Measurements from ENCODE around the gene LYSMD4.
"Not testable (repeated sequence)": the region's sequence is repeated elsewhere in the genome, so short reads cannot be mapped to it uniquely, and the experiment has no call there.

Gene LYSMD4

DNA sequence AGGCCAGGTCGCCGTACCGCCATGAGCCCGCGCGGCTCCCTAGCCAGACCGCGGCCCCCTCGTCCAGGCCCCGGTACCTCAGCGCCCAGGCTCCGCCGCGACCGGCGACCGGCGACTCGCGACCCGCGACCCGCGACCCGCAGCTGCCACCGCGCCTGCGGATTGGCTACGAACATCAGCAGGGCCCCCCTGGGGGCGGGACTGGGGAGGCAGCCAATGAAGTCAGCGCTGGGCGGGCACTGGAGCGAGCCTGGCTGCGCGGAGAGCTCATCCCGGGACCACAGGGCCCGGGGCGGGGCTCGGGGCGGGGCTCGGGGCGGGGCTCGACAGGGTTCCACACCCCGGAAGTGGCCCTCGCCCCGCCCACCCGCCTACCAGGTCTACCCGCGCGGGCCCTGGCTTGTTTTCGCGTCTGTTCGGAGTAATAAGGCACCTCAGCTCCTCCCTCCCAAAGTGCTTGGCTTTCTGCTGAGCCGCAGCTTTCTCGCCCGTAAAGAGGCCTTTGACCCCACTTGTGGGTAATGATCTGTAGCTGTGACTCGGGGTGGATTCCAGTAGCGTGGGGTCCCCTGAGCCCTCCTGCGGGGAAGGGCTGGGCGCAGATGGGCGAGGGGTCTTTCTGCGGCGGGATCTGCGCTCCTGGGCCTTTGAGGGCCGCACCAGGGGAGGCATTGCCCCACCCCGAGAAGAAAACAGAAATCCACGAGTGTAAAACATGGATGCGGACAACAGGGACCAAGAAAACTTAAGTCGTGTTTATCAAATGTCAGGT lies at the start of gene LYSMD4:
Gene LYSMD4 (minus strand): TSS at position 170 of the 772 bp plus-strand sequence. CDS start 1,438 bp downstream, outside the sequence.
- in situ Hi-C loops (cut with HindIII; ENCODE audit: low pct_unique_long_range_greater_than_20kb, low sequenced_read_pairs), result no loop called here
- TF ChIP-seq JUND (IDR thresholded peaks at IDR 0.05; ENCODE audit: low read depth), result no peak

DNA sequence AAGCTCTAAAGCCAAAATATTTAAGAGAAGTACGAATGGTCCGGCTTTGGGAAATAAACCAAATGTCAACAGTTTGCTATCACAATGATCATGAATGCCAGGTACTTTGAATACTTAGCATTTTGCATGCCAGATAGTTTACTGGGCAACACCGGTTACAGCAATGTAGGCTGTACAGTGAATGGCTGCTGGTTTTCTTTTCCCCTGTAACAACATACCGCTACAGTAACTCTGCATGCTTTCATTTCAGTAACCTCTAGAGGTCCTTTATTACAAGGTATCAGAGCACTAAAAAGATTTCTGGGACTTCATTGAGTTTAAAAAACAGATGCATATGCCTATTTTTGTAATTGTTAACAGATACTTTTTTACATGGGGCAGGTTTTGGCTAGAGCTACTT lies 48.8 kb upstream of the LYSMD4 start:
- in situ Hi-C loops (cut with HindIII; ENCODE audit: low pct_unique_long_range_greater_than_20kb, low sequenced_read_pairs), result not testable (repeated sequence)

More for the DNA sequence above, at the start of gene LYSMD4:
- peak; percentile 96 for DNase-seq (ENCODE audit: low read depth in 1 of 2, low spot score in 1 of 2)

DNA sequence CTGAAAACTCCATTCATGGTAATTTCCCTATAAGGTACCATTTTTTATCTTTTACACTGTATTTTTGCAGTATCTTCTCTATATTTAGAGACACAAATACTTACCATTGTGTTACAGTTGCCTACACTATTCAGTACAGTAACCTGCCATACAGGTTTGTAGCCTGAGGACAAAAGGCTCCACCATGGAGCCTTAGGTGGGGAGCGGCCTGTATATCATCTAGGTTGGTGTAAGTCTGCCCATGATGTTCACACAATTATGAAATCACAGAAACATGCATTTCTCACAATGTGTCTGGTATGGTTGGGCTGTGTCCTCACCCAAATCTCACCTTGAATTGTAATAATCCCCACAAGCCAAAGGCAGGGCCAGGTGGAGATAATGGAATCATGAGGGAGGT lies 43.9 kb upstream of the LYSMD4 start:
- TF ChIP-seq JUND (IDR thresholded peaks at IDR 0.05; ENCODE audit: low read depth), result no peak
- DNase-seq (ENCODE audit: low read depth in 1 of 2, low spot score in 1 of 2), result no peak
- in situ Hi-C loops (cut with HindIII; ENCODE audit: low pct_unique_long_range_greater_than_20kb, low sequenced_read_pairs), result no loop called here

More for the DNA sequence above, 48.8 kb upstream of the LYSMD4 start:
- DNase-seq (ENCODE audit: low read depth in 1 of 2, low spot score in 1 of 2), result not testable (repeated sequence)

DNA sequence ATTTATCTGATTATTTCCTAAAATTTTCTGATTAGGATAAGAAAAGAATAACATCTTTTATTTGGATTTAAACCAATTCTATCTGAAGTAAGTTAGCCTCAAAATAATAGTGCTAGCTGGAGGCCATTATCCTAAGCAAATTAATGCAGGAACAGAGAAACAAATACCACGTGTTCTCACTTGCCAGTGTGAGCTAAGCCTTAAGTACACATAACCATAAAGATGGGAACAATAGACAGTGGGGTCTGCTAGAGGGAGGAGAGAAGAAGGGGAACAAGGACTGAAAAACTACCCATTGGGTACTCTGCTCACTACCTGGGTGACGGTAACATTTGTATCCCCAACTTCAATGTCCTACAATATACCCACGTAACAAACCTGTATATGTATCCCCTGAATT lies 31.3 kb upstream of the LYSMD4 start:
- in situ Hi-C loops (cut with HindIII; ENCODE audit: low pct_unique_long_range_greater_than_20kb, low sequenced_read_pairs), result no loop called here
- DNase-seq (ENCODE audit: low read depth in 1 of 2, low spot score in 1 of 2), result no peak
- no peak for TF ChIP-seq JUND (IDR thresholded peaks at IDR 0.05; ENCODE audit: low read depth)

DNA sequence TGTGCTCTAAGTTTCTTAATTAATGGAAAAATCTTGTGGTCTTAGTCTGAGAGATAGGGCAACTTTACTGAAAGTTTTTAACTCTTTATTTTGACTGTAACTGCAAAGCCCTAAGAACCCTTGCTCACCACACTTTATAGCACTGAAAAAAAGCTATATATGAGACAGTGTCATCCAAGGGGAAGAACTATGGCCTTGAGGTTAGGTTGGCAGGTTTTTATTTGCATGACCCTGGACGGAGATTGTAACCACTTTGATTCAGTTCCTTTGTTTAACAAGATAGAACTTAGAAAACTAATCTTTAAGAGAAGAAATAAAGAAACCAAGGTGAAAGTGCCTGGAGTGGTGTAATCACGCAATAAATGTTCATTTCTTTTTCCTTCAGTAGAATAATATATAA lies 30.6 kb upstream of the LYSMD4 start:
- no peak for DNase-seq (ENCODE audit: low read depth in 1 of 2, low spot score in 1 of 2)
- in situ Hi-C loops (cut with HindIII; ENCODE audit: low pct_unique_long_range_greater_than_20kb, low sequenced_read_pairs), result no loop called here
- TF ChIP-seq JUND (IDR thresholded peaks at IDR 0.05; ENCODE audit: low read depth), result no peak

DNA sequence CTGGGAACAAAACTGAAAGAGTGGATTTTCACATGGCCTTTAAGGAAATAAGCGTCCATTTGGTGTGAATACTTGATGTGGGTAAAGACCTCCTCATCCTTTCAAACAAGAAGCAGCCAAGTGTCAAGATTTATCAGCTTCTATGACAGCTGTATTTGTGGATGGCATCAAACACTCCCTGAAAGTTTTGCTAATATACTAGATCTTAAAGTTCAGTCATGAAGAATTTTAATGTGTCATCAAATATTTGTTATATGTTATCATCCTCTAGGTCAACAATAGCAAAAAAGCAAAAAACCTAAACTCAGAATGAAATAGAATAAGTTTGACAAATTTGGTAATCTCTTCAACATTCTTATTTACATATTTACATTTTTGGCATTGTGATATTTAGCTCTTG lies 29.1 kb upstream of the LYSMD4 start:
- DNase-seq (ENCODE audit: low read depth in 1 of 2, low spot score in 1 of 2), result no peak
- TF ChIP-seq JUND (IDR thresholded peaks at IDR 0.05; ENCODE audit: low read depth), result no peak
- in situ Hi-C loops (cut with HindIII; ENCODE audit: low pct_unique_long_range_greater_than_20kb, low sequenced_read_pairs), result no loop called here

DNA sequence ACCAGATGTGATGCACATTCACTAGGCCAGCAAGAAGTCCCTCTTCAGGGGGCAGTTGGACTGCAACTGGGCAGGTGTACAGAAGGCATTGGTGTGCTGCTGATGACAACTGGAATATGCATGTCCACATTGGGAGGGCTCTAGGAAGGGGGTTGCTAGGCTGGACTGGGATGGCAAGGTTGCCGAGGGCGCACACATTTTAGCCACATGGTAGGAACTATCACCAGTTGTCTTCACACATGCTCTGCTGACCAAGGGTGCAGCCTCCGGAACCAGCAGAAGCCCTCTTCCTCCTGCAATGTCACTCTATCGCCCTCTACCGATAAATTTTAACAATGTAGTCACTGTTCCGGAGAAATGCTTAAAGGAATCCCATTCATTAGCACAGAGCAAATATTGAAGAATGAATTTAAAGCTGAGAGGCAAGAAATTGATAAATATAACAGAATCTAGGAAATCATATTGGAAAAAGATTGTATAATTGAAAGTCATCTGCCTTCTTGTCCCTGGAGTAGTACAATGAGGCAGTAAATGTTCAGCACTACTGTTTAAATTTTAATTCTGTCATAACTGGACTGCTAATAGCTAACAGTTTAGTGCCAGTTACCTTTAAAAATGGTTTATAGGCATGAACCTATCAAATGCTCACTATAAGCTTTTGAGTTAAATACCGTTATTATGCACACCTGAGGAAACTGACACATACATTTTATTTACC lies 22.6 kb upstream of the LYSMD4 start:
- TF ChIP-seq JUND (IDR thresholded peaks at IDR 0.05; ENCODE audit: low read depth), result no peak
- peak; percentile 55 to 72 for DNase-seq (ENCODE audit: low read depth in 1 of 2, low spot score in 1 of 2)
- in situ Hi-C loops (cut with HindIII; ENCODE audit: low pct_unique_long_range_greater_than_20kb, low sequenced_read_pairs), result no loop called here

DNA sequence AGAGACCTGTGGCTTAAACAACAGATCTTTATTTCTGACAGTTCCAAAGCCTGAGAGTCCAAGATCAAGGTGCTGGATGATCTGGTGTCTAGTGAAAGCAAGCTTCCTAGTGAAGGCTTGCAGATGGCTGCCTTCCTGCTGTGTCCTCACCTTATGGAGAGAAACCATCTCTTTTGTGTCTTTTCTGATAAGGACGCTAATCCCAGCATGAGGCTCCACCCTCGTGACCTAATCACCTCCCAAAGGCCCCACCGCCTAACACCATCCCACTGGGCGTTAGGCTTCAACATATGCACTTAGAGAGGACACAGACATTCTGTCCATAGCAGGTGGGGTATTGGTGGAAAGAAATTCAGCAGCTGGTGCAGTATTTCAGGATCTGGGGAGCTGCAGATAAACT lies 19.8 kb upstream of the LYSMD4 start:
- DNase-seq (ENCODE audit: low read depth in 1 of 2, low spot score in 1 of 2), result no peak
- in situ Hi-C loops (cut with HindIII; ENCODE audit: low pct_unique_long_range_greater_than_20kb, low sequenced_read_pairs), result no loop called here
- no peak for TF ChIP-seq JUND (IDR thresholded peaks at IDR 0.05; ENCODE audit: low read depth)

DNA sequence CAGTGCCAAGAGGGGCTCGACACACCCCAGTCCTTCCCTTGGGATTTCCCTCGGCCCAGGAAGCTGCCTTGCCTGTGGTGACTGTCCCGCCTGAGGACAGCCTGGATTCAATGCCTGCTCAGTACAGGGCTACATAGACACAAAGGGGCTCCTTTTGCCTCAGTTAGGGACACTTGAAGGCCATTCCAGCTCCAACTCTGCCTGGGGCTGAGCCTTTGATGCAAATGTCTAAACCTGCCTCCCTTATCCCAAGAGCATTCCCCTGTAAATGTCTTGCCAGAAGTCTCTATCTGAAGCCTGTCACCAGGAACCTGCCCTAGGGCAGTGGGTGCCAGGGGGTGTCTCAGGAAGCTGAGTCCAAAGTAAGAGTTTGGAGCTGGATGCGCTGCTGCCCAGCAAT lies 19.3 kb upstream of the LYSMD4 start:
- no peak for DNase-seq (ENCODE audit: low read depth in 1 of 2, low spot score in 1 of 2)
- TF ChIP-seq JUND (IDR thresholded peaks at IDR 0.05; ENCODE audit: low read depth), result no peak
- in situ Hi-C loops (cut with HindIII; ENCODE audit: low pct_unique_long_range_greater_than_20kb, low sequenced_read_pairs), result no loop called here

DNA sequence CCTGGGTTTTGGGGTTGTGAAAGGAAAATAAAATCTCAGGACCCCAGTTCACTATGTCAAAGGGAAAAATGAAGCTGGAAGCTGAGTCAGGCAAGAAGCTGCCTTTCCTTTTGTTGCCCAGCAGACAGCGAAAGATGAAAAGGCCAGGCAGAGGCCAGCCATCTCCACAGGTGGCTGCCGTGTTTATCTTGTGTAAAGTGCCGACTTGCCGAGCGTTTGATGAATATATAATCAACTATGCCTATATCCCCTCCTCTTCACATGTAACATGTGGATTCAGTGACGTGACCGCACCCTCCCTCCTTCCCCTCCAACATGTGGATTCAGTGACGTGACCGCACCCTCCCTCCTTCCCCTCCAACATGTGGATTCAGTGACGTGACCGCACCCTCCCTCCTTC lies 17.1 kb upstream of the LYSMD4 start:
- DNase-seq (ENCODE audit: low read depth in 1 of 2, low spot score in 1 of 2); in situ Hi-C loops (cut with HindIII; ENCODE audit: low pct_unique_long_range_greater_than_20kb, low sequenced_read_pairs): not testable (repeated sequence)

DNA sequence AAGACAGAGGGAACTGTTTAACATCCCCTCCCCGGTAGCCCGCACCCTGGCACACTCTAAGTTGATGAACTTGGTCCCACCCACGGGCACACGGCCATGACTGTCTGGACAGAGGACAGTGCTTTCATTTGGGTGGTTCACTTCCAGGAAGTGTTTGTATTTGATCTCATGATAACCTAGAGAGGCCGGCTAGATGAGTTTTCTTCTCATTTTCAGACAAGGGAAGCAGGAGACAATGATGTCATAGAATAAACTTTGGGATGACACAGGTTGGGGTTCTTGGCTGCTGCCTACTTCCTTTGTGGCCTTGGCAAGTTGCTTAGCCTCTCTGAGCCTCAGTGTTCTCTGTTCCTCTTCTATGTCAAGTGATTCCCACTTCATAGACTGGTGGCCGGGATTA lies 16.1 kb upstream of the LYSMD4 start:
- peak in 1 of 2 experiments; percentile 50 for DNase-seq (ENCODE audit: low read depth in 1 of 2, low spot score in 1 of 2)
- TF ChIP-seq JUND (IDR thresholded peaks at IDR 0.05; ENCODE audit: low read depth), result no peak
- in situ Hi-C loops (cut with HindIII; ENCODE audit: low pct_unique_long_range_greater_than_20kb, low sequenced_read_pairs), result no loop called here

DNA sequence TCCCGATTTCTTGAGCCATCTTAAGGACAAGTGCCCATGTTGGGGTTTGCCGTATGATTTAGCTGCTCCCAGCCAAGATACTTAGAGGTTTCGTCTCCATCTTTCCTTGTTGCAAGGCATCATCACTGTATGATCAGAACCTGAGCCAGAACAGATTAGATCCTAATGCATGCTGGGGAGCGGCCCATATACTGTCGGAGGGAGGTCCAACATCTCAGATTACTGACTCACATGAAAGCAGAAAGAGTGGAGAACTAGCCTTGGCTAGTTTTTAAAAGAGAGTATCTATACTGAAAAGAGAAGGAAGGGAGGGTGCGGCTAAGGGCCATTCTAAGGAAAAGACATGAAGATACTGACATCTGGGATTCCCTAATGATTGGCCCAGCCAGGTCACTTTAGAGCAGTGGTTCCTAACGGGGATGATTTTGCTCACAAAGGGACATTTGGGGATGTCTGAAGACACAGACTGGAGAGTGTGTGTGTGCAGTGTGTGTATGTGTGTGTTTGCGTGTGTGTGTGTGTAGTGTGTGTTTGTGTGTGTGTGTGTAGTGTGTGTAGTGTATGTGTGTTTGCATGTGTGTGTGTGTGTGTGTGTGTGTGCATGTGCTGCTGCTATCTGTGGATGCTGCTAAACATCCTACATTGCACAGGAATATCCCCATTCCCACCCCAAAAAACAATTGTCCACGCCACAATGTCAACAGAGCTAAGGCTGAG lies 12.3 kb upstream of the LYSMD4 start:
- no peak for TF ChIP-seq JUND (IDR thresholded peaks at IDR 0.05; ENCODE audit: low read depth)
- in situ Hi-C loops (cut with HindIII; ENCODE audit: low pct_unique_long_range_greater_than_20kb, low sequenced_read_pairs), result no loop called here

DNA sequence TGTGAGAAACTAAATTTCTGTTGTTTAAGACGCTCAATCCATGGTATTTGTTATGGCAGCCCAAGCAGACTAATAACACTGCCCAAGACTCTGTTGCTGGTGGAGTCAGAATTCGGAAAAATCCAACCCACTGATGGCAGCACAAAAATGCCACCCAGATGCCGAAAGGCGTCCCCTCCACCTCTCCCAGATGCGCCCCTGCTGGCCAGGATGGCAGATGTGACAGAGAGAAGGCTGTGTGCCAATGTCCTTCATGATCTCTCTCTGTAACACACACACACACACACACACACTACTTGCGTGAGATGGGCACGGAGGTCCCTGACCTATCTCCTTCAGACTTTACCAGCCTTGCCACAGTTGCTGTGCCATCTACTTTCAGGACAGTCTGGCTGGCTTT lies 10.9 kb upstream of the LYSMD4 start:
- DNase-seq (ENCODE audit: low read depth in 1 of 2, low spot score in 1 of 2), result no peak
- in situ Hi-C loops (cut with HindIII; ENCODE audit: low pct_unique_long_range_greater_than_20kb, low sequenced_read_pairs), result no loop called here
- TF ChIP-seq JUND (IDR thresholded peaks at IDR 0.05; ENCODE audit: low read depth), result no peak

More for the DNA sequence above, 12.3 kb upstream of the LYSMD4 start:
- no peak for DNase-seq (ENCODE audit: low read depth in 1 of 2, low spot score in 1 of 2)
